8988T (cell line): ENCODE results near the gene FSTL1.

Source experiments
- DNase-seq: peaks from one replicate; pipeline ENCODE4 v3.0.0; 2011

Gene FSTL1

GRCh38 chr3:120348991-120349854 lies 101.6 kb downstream of the FSTL1 start, which contains the start of gene LRRC58:
Gene LRRC58 (minus strand): TSS chr3:120349354. CDS start chr3:120349243, 111 bp downstream.
- peak; percentile 74 for DNase-seq

GRCh38 chr3:120348065-120348990 lies 102.5 kb downstream of the FSTL1 start:
- DNase-seq, result peak; percentile 39

- DNase-seq, result no peak
Observed at GRCh38 chr3:120344349-120344748, 106.4 kb downstream of the FSTL1 start.
